Measurements from ENCODE around the gene PALLD.

DNA sequence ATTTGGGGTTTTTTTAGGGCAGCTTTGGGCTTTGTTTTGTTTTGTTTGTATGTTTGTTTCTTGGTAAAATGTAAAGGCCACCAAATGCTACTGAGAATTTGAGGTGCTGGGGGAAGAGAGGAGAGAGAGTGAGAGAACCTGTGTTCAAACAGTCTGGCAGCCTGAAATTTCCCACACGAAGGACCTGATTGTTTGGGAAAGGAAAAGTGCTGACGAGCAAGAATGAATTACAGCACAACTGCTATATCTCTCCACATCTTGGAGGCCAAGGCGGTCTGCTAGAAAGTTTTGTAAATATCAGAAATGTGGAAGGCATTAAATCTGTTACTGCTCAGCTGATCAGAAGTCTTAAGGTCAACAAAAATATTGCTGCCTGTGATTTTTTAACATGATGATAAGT, 170.5 kb downstream of the PALLD start:
- TF ChIP-seq, protein P1, sequence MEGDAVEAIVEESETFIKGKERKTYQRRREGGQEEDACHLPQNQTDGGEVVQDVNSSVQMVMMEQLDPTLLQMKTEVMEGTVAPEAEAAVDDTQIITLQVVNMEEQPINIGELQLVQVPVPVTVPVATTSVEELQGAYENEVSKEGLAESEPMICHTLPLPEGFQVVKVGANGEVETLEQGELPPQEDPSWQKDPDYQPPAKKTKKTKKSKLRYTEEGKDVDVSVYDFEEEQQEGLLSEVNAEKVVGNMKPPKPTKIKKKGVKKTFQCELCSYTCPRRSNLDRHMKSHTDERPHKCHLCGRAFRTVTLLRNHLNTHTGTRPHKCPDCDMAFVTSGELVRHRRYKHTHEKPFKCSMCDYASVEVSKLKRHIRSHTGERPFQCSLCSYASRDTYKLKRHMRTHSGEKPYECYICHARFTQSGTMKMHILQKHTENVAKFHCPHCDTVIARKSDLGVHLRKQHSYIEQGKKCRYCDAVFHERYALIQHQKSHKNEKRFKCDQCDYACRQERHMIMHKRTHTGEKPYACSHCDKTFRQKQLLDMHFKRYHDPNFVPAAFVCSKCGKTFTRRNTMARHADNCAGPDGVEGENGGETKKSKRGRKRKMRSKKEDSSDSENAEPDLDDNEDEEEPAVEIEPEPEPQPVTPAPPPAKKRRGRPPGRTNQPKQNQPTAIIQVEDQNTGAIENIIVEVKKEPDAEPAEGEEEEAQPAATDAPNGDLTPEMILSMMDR (CRISPR knock-in tag; IDR thresholded peaks at IDR 0.05) = no peak
- TF ChIP-seq ATF6 (CRISPR knock-in tag; conservative IDR thresholded peaks at IDR 0.05) (no peak), ERF (CRISPR knock-in tag; IDR thresholded peaks at IDR 0.05) (no peak), ZNF235 (CRISPR knock-in tag; IDR thresholded peaks at IDR 0.05; ENCODE audit: borderline replicate concordance) (no peak)
